Spleen (tissue), 11 donors: ENCODE data around the gene MYEOV. TPM values are rescaled to one million over a fixed set of nuclear protein-coding genes. Genes with fewer than 3 reads are reported as not detected.

ENCODE experiments used
- DNase-seq: peaks from one replicate; pipeline ENCODE4 v3.0.0-alpha.2; 2020
- H3K27ac ChIP-seq, 8 donors: fragments of 200-600 bp; sonication (generic) in 7 of 8; 1 replicate in 4 of 8; 2 replicates in 4 of 8; pipeline versions ENCODE4 v1.5.0 to v1.8.0; 2016 to 2021; ENCODE audit warnings: inconsistent platforms in 4 of 8, mild to moderate bottlenecking in 4 of 8, moderate library complexity in 1 of 8
- H3K27me3 ChIP-seq, 7 donors: fragments of 200-600 bp; sonication (generic) in 6 of 7; replicated peaks in 1 of 7; 1 replicate in 4 of 7; 2 replicates in 3 of 7; pipeline versions ENCODE4 v1.5.0 to v1.8.0; 2016 to 2021; ENCODE audit warnings: inconsistent platforms in 3 of 7, mild to moderate bottlenecking in 1 of 7
- H3K36me3 ChIP-seq, 6 donors: fragments of 200-600 bp; sonication (generic) in 5 of 6; 1 replicate in 4 of 6; 2 replicates in 2 of 6; pipeline versions ENCODE4 v1.5.0 to v1.8.0; 2016 to 2021; ENCODE audit warnings: inconsistent platforms in 2 of 6
- H3K4me1 ChIP-seq, 6 donors: fragments of 200-600 bp; sonication (generic) in 5 of 6; 1 replicate in 3 of 6; 2 replicates in 3 of 6; pipeline versions ENCODE4 v1.5.0 to v1.8.0; 2016 to 2021; ENCODE audit warnings: inconsistent platforms in 3 of 6
- H3K4me3 ChIP-seq, 8 donors: fragments of 200-600 bp; sonication (generic) in 7 of 8; 1 replicate in 4 of 8; 2 replicates in 4 of 8; pipeline versions ENCODE4 v1.5.0 to v1.8.0; 2016 to 2021; ENCODE audit warnings: inconsistent platforms in 4 of 8, mild to moderate bottlenecking in 4 of 8, moderate library complexity in 2 of 8
- H3K9me3 ChIP-seq, 8 donors: fragments of 200-600 bp; sonication (generic) in 7 of 8; 1 replicate in 4 of 8; 2 replicates in 4 of 8; pipeline versions ENCODE4 v1.5.0 to v1.8.0; 2016 to 2021; ENCODE audit warnings: inconsistent platforms in 4 of 8
- POLR2A ChIP-seq, 3 donors: fragments of 450-650 bp; IDR thresholded peaks; one replicate each; pipeline ENCODE4 v1.5.1; 2017; ENCODE audit warnings: antibody characterized with exemption in 3 of 3, mild to moderate bottlenecking in 1 of 3
- POLR2AphosphoS5 ChIP-seq, 3 donors: sonication (generic); formaldehyde crosslinking; IDR thresholded peaks; one replicate each; pipeline ENCODE4 v1.5.1; 2017; ENCODE audit warnings: antibody characterized with exemption in 3 of 3
- WGBS, 5 donors: extraction: QIAGEN DNeasy Blood & Tissue Kit in 3 of 5; methylation state at CpG; one replicate each; pipeline versions ENCODE4 v1.1.5 to v1.1.7; 2013 to 2018; 5-methylcytosine and 5-hydroxymethylcytosine counted together
- intact Hi-C: fragments of 100-400 bp; cut with DNase I; formaldehyde crosslinking; loops from one replicate; pipeline ENCODE4 v1.15.0; 2023; ENCODE audit warnings: low total_unique reads
- polyA plus RNA-seq, 3 donors: library from polyadenylated mRNA; stranded (reverse); fragments of 200-250 nt; gene quantifications; one replicate each; pipeline ENCODE4 v1.2.1, GENCODE V29; 2013
- total RNA-seq, 7 donors: library from RNA; depleted of rRNA in 3 of 7; stranded (reverse); fragments of >200 nt in 3 of 7; fragmentation: NEBNext Ultra II Directional in 4 of 7; extraction: Animal tissue kit (Norgen Biotek cat#: 25700) in 4 of 7; gene quantifications; one replicate each; pipeline versions ENCODE4 v1.1.0 to v1.2.1, GENCODE V29; 2016 to 2021
- TF ChIP-seq, protein P1 (sequence below), 11 experiments: fragments of 200-600 bp in 7 of 11; fragments of 450-650 bp in 4 of 11; sonication (generic) in 4 of 11; IDR thresholded peaks in 8 of 11; conservative IDR thresholded peaks in 3 of 11; 1 replicate in 7 of 11; 2 replicates in 4 of 11; pipeline versions ENCODE4 v1.4.0 to v1.8.0; 2016 to 2021; ENCODE audit warnings: antibody characterized with exemption in 11 of 11, inconsistent platforms in 4 of 11, mild to moderate bottlenecking in 1 of 11
- donor health status: healthy with polysubstance abuse.
- donor health status: DM: no; HTN: no; CAD: no; lungs with moderate emphysema.
- donor health status: DM: no; HTN: no; CAD: no.
- donor health status: Bipolar disorder and iron deficiency.
- donor health status: healthy.
- donor health status: DM: no; HTN: no; CAD: no.
- donor health status: DM: yes; HTN: yes; CAD: no.

The MYEOV gene
- total and polyA plus RNA-seq, 10 donors, result 0.06 to 1.4 (median 0.47) TPM; not detected in 2

DNA sequence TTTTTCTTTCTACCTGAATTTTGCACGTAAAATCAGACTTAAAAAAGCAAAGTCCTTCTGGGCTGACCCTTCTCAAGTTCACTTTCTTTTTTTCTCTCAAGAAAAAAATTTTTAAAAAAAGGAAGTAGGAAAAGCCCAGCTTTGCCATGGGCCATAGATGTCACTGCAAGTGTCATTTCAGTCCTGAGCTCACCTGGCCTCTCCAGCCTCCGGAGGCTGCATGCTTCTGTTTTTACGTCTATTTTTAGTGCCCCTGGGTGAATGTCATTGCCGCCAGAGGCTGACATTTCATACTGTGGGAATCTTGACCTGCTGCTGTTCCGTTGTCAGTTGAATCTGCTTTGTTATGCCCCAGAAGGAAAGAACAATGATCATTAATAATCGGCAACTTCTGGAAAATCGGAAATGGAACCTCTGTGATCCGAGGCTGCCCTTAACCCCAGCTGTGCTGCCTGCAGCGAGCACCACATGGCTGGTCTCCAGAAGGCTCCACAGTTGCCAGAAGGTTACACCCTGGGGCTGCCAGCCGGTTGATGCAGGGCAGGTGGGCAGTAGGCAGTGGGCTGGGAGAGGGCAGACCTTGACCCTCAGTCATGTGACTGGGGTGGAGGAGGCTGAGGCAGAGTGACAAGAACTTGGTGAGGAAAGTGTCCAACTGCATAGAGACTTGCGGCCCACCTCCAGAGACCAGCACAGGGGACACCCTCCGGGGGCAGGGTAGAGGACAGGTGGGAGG, 16.7 kb upstream of the MYEOV start:
- Histone ChIP-seq H3K4me1 (peaks cover 0 to 11% (median 0%) of the 10 kb centered on the region in 6 donors), H3K27ac (no peak overlapping the region), H3K27me3 (peaks cover 0 to 10% (median 0%) of the 10 kb centered on the region in 7 donors), H3K36me3 (no peaks in the 10 kb centered on the region), H3K4me3 (no peak overlapping the region), H3K9me3 (peaks cover 0 to 4% (median 0%) of the 10 kb centered on the region in 8 donors)
- no peak for TF ChIP-seq POLR2A (IDR thresholded peaks at IDR 0.05)
- TF ChIP-seq, protein P1, sequence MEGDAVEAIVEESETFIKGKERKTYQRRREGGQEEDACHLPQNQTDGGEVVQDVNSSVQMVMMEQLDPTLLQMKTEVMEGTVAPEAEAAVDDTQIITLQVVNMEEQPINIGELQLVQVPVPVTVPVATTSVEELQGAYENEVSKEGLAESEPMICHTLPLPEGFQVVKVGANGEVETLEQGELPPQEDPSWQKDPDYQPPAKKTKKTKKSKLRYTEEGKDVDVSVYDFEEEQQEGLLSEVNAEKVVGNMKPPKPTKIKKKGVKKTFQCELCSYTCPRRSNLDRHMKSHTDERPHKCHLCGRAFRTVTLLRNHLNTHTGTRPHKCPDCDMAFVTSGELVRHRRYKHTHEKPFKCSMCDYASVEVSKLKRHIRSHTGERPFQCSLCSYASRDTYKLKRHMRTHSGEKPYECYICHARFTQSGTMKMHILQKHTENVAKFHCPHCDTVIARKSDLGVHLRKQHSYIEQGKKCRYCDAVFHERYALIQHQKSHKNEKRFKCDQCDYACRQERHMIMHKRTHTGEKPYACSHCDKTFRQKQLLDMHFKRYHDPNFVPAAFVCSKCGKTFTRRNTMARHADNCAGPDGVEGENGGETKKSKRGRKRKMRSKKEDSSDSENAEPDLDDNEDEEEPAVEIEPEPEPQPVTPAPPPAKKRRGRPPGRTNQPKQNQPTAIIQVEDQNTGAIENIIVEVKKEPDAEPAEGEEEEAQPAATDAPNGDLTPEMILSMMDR (IDR thresholded peaks at IDR 0.05 in 8 of 11, conservative IDR thresholded peaks at IDR 0.05 in 3 of 11), result no peak
- TF ChIP-seq POLR2AphosphoS5 (IDR thresholded peaks at IDR 0.05), result no peak
- DNase-seq, result peak; percentile 56
- 49 to 67% (median 54%) methylated on average over 12 of the region's 12 CpGs for WGBS, 5 donors
- intact Hi-C loops, result no loop called here

DNA sequence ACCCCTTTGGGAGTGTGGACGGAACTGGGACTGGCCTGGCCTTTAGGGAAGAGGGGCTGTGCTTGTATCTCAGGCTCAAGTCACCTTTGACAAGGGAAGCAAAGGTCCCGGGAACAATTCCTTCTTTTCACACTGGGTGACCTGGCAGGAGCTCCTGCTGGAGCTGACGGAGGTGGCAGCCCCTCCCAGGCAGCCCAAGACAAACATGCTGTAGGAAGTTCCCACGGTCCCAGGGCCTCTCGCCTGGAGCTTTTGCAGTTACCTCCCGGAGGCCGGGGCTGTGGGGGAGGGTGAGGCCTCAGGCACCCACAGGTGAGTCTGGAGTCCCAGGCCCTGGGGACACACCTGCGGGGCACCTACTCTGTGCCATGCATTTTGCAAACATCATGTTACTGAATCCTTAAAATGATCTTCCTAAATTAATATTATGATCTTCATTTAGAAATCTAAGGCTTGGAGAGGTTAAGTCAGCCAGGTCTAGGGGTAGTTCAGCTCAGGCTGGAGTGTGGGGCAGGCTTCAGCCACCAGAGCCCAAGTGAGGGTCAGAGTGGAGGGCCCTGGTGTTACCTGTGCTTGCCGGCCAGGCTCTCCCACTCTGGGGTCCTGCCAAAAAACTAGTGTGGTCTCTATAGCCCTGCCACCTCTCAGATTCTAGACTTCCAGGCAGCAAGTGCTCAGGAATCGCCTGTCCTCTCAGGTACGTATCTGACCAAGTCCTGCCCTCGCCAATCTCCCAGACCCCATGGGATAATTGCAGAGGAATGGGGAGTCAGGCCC, 15.7 kb upstream of the MYEOV start:
- TF ChIP-seq POLR2A (IDR thresholded peaks at IDR 0.05) (no peak), POLR2AphosphoS5 (IDR thresholded peaks at IDR 0.05) (no peak)
- TF ChIP-seq, protein P1 (IDR thresholded peaks at IDR 0.05 in 8 of 11, conservative IDR thresholded peaks at IDR 0.05 in 3 of 11), result no peak
- Histone ChIP-seq H3K27ac (no peak overlapping the region), H3K9me3 (peaks cover 0 to 8% (median 0%) of the 10 kb centered on the region in 8 donors), H3K4me1 (peaks cover 0 to 11% (median 0%) of the 10 kb centered on the region in 6 donors), H3K36me3 (no peaks in the 10 kb centered on the region), H3K27me3 (peaks cover 0 to 10% (median 0%) of the 10 kb centered on the region in 7 donors), H3K4me3 (no peak overlapping the region)
- peak; percentile 71 for DNase-seq
- intact Hi-C loops, result no loop called here
- WGBS, 5 donors, result 86 to 92% (median 90%) methylated on average over 12 of the region's 12 CpGs

- Histone ChIP-seq H3K4me3 (no peak overlapping the region), H3K36me3 (no peaks in the 10 kb centered on the region), H3K27ac (no peak overlapping the region), H3K9me3 (peaks cover 0 to 8% (median 0%) of the 10 kb centered on the region in 8 donors), H3K27me3 (peaks cover 0 to 10% (median 0%) of the 10 kb centered on the region in 7 donors), H3K4me1 (peaks cover 0 to 11% (median 0%) of the 10 kb centered on the region in 6 donors)
- TF ChIP-seq POLR2AphosphoS5 (IDR thresholded peaks at IDR 0.05) (no peak), POLR2A (IDR thresholded peaks at IDR 0.05) (no peak)
- TF ChIP-seq, protein P1 (IDR thresholded peaks at IDR 0.05 in 8 of 11, conservative IDR thresholded peaks at IDR 0.05 in 3 of 11), result no peak
- 86 to 94% (median 88%) methylated on average over 2 of the region's 2 CpGs for WGBS, 5 donors
- no peak for DNase-seq
- intact Hi-C loops, result no loop called here
Measured at GRCh38 chr11:69280451-69280850, 13.5 kb upstream of the MYEOV start.

DNA sequence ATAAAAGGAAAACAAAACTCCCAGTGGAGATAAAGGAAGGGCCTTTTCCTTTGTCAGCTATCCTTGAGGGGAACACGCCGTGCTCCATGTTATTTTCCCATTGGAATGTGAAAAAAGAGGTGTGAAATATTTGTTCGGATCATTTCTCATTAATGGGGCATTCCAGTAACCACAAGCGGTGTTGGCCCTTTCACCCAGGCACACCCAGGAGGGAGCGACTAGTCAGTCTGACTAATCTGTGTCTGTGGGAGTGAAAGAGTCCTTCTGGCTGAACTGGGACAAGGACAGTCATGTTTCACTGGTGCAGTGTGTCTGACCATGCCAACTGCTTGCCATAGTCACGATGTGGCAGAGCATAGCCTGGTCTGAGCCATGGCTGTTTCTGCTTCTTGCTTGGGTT, 13.0 kb upstream of the MYEOV start:
- H3K9me3 ChIP-seq, result peaks cover 0 to 8% (median 0%) of the 10 kb centered on the region in 8 donors
- intact Hi-C loops, result no loop called here
- peak; percentile 20 for DNase-seq
- TF ChIP-seq POLR2A (IDR thresholded peaks at IDR 0.05), result no peak
- no peak for TF ChIP-seq POLR2AphosphoS5 (IDR thresholded peaks at IDR 0.05)
- TF ChIP-seq, protein P1 (IDR thresholded peaks at IDR 0.05 in 8 of 11, conservative IDR thresholded peaks at IDR 0.05 in 3 of 11), result no peak
- WGBS, 5 donors, result 56 to 83% (median 69%) methylated on average over 6 of the region's 6 CpGs
- peaks cover 0 to 11% (median 0%) of the 10 kb centered on the region in 6 donors for H3K4me1 ChIP-seq
- H3K36me3 ChIP-seq, result no peaks in the 10 kb centered on the region
- H3K27me3 ChIP-seq, result peaks cover 0 to 10% (median 0%) of the 10 kb centered on the region in 7 donors
- no peak overlapping the region for H3K4me3 ChIP-seq
- no peak overlapping the region for H3K27ac ChIP-seq
